Endothelial cell (in vitro differentiated cells): ENCODE results near the gene HBG1. TPM values are rescaled to one million over a fixed set of nuclear protein-coding genes. Genes with fewer than 3 reads are reported as not detected.

Experiments
- DNase-seq: peaks from one replicate; pipeline ENCODE4 v3.0.0; 2021; ENCODE audit warnings: low spot score
- H3K27ac Mint-ChIP-seq: one replicate; pipeline ENCODE4 v1.8.0; 2021; ENCODE audit warnings: mixed read lengths, inconsistent platforms; ENCODE audit not compliant: unreplicated experiment
- H3K27me3 Mint-ChIP-seq: one replicate; pipeline ENCODE4 v1.8.0; 2021; ENCODE audit warnings: mild to moderate bottlenecking, moderate library complexity, mixed read lengths, inconsistent platforms; ENCODE audit not compliant: unreplicated experiment
- H3K36me3 Mint-ChIP-seq: one replicate; pipeline ENCODE4 v1.8.0; 2021; ENCODE audit warnings: mild to moderate bottlenecking, low read depth, mixed read lengths, inconsistent platforms; ENCODE audit not compliant: unreplicated experiment
- H3K4me1 Mint-ChIP-seq: one replicate; pipeline ENCODE4 v1.8.0; 2021; ENCODE audit warnings: mild to moderate bottlenecking, mixed read lengths, inconsistent platforms; ENCODE audit not compliant: unreplicated experiment
- H3K4me3 Mint-ChIP-seq: one replicate; pipeline ENCODE4 v1.8.0; 2021; ENCODE audit warnings: mild to moderate bottlenecking, mixed read lengths, inconsistent platforms; ENCODE audit not compliant: unreplicated experiment
- H3K9me3 Mint-ChIP-seq: one replicate; pipeline ENCODE4 v1.8.0; 2021; ENCODE audit warnings: mixed read lengths, inconsistent platforms; ENCODE audit not compliant: unreplicated experiment
- total RNA-seq: library from RNA; stranded (reverse); fragmentation: NEBNext Ultra II Directional; extraction: Animal tissue kit (Norgen Biotek cat#: 25700); gene quantifications from one replicate; pipeline ENCODE4 v1.2.1, GENCODE V29; 2021; ENCODE audit not compliant: unreplicated experiment
- TF ChIP-seq, protein P1 (sequence below): fragments of 200-600 bp; sonication (generic); IDR thresholded peaks from one replicate; pipeline ENCODE4 v1.5.0; 2021; ENCODE audit warnings: antibody characterized with exemption; ENCODE audit not compliant: unreplicated experiment

Gene HBG1
- total RNA-seq, 1 donor from 2014 or later = not detected

GRCh38 chr11:5288108-5288905, 38.6 kb upstream of the HBG1 start:
- no peaks in the 10 kb centered on the region for H3K4me1 Mint-ChIP-seq
- H3K9me3 Mint-ChIP-seq = no peaks in the 10 kb centered on the region

DNA sequence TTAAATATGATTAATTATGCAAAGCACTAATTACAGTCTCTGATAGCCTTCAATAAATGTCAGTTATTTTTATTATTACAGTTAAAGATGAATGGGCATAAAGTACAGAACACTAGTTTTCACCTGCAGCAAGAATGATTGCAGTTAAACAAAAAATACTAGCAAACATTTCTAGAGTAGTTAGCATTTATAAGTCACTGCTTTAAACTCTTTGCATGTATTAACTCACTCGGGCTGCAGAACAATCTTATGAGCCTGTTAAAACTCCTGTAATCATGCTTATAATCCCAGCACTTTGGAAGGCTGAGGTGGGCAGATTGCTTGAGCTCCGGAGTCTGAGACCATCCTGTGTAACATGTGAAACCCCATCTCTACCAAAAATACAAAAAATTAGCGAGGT, 37.2 kb upstream of the HBG1 start:
- Mint-ChIP-seq H3K27ac (no peak overlapping the region), H3K36me3 (no peaks in the 10 kb centered on the region), H3K9me3 (no peaks in the 10 kb centered on the region), H3K4me3 (no peak overlapping the region), H3K27me3 (no peaks in the 10 kb centered on the region), H3K4me1 (no peaks in the 10 kb centered on the region)
- TF ChIP-seq, protein P1, sequence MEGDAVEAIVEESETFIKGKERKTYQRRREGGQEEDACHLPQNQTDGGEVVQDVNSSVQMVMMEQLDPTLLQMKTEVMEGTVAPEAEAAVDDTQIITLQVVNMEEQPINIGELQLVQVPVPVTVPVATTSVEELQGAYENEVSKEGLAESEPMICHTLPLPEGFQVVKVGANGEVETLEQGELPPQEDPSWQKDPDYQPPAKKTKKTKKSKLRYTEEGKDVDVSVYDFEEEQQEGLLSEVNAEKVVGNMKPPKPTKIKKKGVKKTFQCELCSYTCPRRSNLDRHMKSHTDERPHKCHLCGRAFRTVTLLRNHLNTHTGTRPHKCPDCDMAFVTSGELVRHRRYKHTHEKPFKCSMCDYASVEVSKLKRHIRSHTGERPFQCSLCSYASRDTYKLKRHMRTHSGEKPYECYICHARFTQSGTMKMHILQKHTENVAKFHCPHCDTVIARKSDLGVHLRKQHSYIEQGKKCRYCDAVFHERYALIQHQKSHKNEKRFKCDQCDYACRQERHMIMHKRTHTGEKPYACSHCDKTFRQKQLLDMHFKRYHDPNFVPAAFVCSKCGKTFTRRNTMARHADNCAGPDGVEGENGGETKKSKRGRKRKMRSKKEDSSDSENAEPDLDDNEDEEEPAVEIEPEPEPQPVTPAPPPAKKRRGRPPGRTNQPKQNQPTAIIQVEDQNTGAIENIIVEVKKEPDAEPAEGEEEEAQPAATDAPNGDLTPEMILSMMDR = no peak
- no peak for DNase-seq

More at GRCh38 chr11:5288108-5288905, 38.6 kb upstream of the HBG1 start:
- H3K36me3 Mint-ChIP-seq = no peaks in the 10 kb centered on the region
- H3K4me3 Mint-ChIP-seq = no peak overlapping the region
- no peaks in the 10 kb centered on the region for H3K27me3 Mint-ChIP-seq
- no peak overlapping the region for H3K27ac Mint-ChIP-seq
- TF ChIP-seq, protein P1 = no peak
- DNase-seq = no peak

DNA sequence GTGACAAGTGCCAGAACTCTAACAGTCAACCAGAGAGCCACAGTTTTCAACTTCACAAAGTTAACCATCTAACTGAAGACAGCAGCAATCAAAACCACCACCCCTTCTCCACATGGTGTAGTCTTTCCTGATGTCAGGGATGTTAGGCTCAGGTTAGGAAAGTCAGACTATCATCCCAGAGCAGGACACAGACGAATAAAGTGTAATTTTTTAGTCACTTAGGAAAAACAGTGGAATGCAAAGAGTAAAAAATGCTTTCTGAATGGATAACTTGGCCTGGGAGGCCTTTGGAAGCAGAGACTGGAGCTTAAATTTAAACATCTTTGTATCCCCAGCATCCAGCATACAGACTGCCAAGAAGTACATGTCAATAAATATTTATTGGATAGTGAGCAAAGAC, 36.7 kb upstream of the HBG1 start:
- H3K36me3 Mint-ChIP-seq = no peaks in the 10 kb centered on the region
- no peaks in the 10 kb centered on the region for H3K27me3 Mint-ChIP-seq
- DNase-seq = no peak
- no peaks in the 10 kb centered on the region for H3K9me3 Mint-ChIP-seq
- H3K4me1 Mint-ChIP-seq = no peaks in the 10 kb centered on the region
- no peak overlapping the region for H3K27ac Mint-ChIP-seq
- no peak overlapping the region for H3K4me3 Mint-ChIP-seq
- TF ChIP-seq, protein P1 = no peak

- Mint-ChIP-seq H3K9me3 (no peaks in the 10 kb centered on the region), H3K4me3 (no peak overlapping the region), H3K4me1 (no peaks in the 10 kb centered on the region), H3K27ac (no peak overlapping the region), H3K27me3 (no peaks in the 10 kb centered on the region), H3K36me3 (no peaks in the 10 kb centered on the region)
- TF ChIP-seq, protein P1 = no peak
- no peak for DNase-seq
Observed at GRCh38 chr11:5285703-5286340, 36.2 kb upstream of the HBG1 start.

DNA sequence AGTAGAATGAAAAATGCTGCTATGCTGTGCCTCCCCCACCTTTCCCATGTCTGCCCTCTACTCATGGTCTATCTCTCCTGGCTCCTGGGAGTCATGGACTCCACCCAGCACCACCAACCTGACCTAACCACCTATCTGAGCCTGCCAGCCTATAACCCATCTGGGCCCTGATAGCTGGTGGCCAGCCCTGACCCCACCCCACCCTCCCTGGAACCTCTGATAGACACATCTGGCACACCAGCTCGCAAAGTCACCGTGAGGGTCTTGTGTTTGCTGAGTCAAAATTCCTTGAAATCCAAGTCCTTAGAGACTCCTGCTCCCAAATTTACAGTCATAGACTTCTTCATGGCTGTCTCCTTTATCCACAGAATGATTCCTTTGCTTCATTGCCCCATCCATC, 35.0 kb upstream of the HBG1 start:
- H3K4me1 Mint-ChIP-seq = peaks cover 6% of the 10 kb centered on the region
- no peak overlapping the region for H3K4me3 Mint-ChIP-seq
- no peak overlapping the region for H3K27ac Mint-ChIP-seq
- TF ChIP-seq, protein P1 = no peak
- no peaks in the 10 kb centered on the region for H3K36me3 Mint-ChIP-seq
- H3K27me3 Mint-ChIP-seq = no peaks in the 10 kb centered on the region
- H3K9me3 Mint-ChIP-seq = no peaks in the 10 kb centered on the region
- DNase-seq = no peak
